ENCODE measurements around the gene LRRFIP1. TPM values are rescaled to one million over a fixed set of nuclear protein-coding genes. Genes with fewer than 3 reads are reported as not detected.
A peak's percentile ranks its signal among the peaks of the same experiment; 100 is the strongest.

LRRFIP1 gene
- total and polyA plus RNA-seq, 2 of the 13 experiments (the other 11 are each of a cell fraction or from before 2014, with no cell fraction given): 15.9 to 40.5 TPM

DNA sequence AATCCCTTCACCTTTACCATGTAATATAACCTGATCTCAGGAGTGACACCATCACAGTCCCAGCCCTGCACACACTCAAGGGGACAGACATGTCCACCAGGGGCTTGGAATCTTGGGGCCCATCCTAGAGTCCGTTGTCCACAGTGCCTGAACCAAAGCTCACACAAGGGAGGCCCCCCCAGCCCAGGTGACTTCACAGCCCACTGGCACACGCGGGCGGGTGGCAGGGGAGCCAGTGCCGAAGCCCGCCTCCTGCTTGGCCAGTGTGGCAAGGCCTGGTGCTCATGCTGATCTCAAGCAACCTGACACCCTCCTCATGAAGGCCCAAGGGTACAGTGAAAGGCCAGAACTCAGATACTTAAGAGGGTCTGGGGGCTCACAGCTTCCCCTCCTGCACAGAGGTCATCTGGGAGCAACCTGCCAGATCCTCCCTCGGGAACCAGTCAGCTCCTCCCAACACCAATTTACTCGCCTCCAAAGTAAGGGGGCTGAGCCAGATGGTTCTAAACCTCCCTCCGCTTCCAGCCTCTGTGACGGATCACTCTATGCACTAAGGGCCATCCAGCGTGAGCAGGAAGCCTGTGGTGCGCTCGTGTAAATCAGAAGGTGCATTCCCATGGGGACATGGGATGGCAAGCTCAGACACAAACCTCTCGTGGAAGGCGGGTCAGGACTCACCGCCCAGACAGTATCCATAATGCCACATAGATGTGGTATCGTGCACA lies 33.6 kb upstream of the LRRFIP1 start (continued):
- no peak for TF ChIP-seq TRIM24 (CRISPR knock-in tag; IDR thresholded peaks at IDR 0.05)
- TF ChIP-seq ZNF687 (CRISPR knock-in tag; IDR thresholded peaks at IDR 0.05): peak; percentile 67
- TF ChIP-seq MED1 (CRISPR knock-in tag; IDR thresholded peaks at IDR 0.05): peak; percentile 29; the same call in 1 of the 2 replicates
- 0 out of 2 replicates have a peak, but pooled peaks have one; percentile 29 for TF ChIP-seq ATF7-NPFF (CRISPR knock-in tag; IDR thresholded peaks at IDR 0.05; ENCODE audit: low read depth)
- 0 out of 2 replicates have a peak, but pooled peaks have one; percentile 8 for TF ChIP-seq CBX5 (CRISPR knock-in tag; IDR thresholded peaks at IDR 0.05; ENCODE audit: borderline replicate concordance)
- TF ChIP-seq MAF1 (CRISPR knock-in tag; IDR thresholded peaks at IDR 0.05; ENCODE audit: borderline replicate concordance): peak; percentile 64; the same call in 1 of the 2 replicates
- 0 out of 2 replicates have a peak, but pooled peaks have one; percentile 51 for TF ChIP-seq ZNF232 (CRISPR knock-in tag; IDR thresholded peaks at IDR 0.05; ENCODE audit: borderline replicate concordance)
- TF ChIP-seq ZMYM4 (CRISPR knock-in tag; IDR thresholded peaks at IDR 0.05): peak; percentile 24; the same call in 1 of the 2 replicates
- TF ChIP-seq BRF2 (CRISPR knock-in tag; IDR thresholded peaks at IDR 0.05): no peak
- no peak for TF ChIP-seq ZNF275 (CRISPR knock-in tag; IDR thresholded peaks at IDR 0.05; ENCODE audit: borderline replicate concordance)
- TF ChIP-seq RXRA (CRISPR knock-in tag; IDR thresholded peaks at IDR 0.05): no peak
- 0 out of 2 replicates have a peak, but pooled peaks have one; percentile 1 for TF ChIP-seq PRMT3 (CRISPR knock-in tag; IDR thresholded peaks at IDR 0.05; ENCODE audit: borderline replicate concordance, low read depth)
- 0 out of 2 replicates have a peak, but pooled peaks have one; percentile 3 for TF ChIP-seq CTCF (CRISPR knock-in tag; IDR thresholded peaks at IDR 0.05)
- TF ChIP-seq, protein P1, sequence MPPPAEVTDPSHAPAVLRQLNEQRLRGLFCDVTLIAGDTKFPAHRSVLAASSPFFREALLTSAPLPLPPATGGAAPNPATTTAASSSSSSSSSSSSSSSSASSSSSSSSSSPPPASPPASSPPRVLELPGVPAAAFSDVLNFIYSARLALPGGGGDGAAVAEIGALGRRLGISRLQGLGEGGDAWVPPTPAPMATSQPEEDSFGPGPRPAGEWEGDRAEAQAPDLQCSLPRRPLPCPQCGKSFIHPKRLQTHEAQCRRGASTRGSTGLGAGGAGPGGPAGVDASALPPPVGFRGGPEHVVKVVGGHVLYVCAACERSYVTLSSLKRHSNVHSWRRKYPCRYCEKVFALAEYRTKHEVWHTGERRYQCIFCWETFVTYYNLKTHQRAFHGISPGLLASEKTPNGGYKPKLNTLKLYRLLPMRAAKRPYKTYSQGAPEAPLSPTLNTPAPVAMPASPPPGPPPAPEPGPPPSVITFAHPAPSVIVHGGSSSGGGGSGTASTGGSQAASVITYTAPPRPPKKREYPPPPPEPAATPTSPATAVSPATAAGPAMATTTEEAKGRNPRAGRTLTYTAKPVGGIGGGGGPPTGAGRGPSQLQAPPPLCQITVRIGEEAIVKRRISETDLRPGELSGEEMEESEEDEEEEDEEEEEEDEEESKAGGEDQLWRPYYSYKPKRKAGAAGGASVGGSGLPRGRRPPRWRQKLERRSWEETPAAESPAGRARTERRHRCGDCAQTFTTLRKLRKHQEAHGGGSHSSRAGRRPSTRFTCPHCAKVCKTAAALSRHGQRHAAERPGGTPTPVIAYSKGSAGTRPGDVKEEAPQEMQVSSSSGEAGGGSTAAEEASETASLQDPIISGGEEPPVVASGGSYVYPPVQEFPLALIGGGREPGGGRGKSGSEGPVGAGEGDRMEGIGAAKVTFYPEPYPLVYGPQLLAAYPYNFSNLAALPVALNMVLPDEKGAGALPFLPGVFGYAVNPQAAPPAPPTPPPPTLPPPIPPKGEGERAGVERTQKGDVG (CRISPR knock-in tag; IDR thresholded peaks at IDR 0.05; ENCODE audit: borderline replicate concordance): peak; percentile 33; the same call in 1 of the 2 replicates
- TF ChIP-seq ZNF644 (CRISPR knock-in tag; IDR thresholded peaks at IDR 0.05; ENCODE audit: low read depth): no peak
- TF ChIP-seq RCOR2 (CRISPR knock-in tag; IDR thresholded peaks at IDR 0.05): no peak

Data from HepG2 (cell line).